ENCODE results near the gene IPCEF1. TPM values are rescaled to one million over a fixed set of nuclear protein-coding genes. Genes with fewer than 3 reads are reported as not detected.
"Not testable (repeated sequence)": the region's sequence is repeated elsewhere in the genome, so short reads cannot be mapped to it uniquely, and the experiment has no call there.

IPCEF1 gene
- polyA plus RNA-seq, 6 donors from 2014 or later: 0.13 to 1.0 (median 0.44) TPM; not detected in 2

GRCh38 chr6:154345811-154346210, 10.8 kb downstream of the IPCEF1 start:
- ATAC-seq (ENCODE audit: low read depth in 2 of 2) (no peak), DNase-seq (no peak)
- Mint-ChIP-seq H3K36me3 (no peaks in the 10 kb centered on the region), H3K27ac (no peak overlapping the region), H3K4me1 (no peaks in the 10 kb centered on the region), H3K4me3 (no peak overlapping the region), H3K9me3 (peaks cover 3 to 20% (median 7%) of the 10 kb centered on the region in 7 donors), H3K27me3 (peaks cover 0 to 16% (median 7%) of the 10 kb centered on the region in 3 donors)

- DNase-seq (no peak), ATAC-seq (ENCODE audit: low read depth in 2 of 2) (no peak)
- Mint-ChIP-seq H3K27ac (no peak overlapping the region), H3K27me3 (peaks cover 0 to 16% (median 7%) of the 10 kb centered on the region in 3 donors), H3K4me3 (no peak overlapping the region), H3K4me1 (no peaks in the 10 kb centered on the region), H3K36me3 (no peaks in the 10 kb centered on the region), H3K9me3 (peaks cover 3 to 20% (median 7%) of the 10 kb centered on the region in 7 donors)
Observed at GRCh38 chr6:154343473-154344308, 12.9 kb downstream of the IPCEF1 start.

DNA sequence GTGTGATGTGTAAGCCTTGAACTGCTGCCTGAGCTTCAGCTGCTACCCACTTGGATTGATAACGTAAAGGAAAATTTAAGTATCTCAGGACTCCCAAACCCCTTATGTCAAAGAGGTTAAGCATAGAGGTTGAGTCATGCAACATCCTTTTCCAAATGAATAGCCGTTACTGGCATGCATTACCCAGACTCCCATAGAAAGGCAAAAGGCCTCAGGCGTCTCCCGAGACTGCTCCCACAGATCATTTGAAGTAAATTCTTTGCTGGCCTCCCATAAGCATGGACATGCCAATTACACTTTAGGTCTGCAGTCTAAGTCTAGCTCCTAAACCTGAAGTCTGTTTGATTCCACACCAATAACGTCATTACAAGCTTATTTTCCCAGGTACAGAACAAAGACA, 14.7 kb downstream of the IPCEF1 start:
- H3K27me3 Mint-ChIP-seq: peaks cover 0 to 16% (median 7%) of the 10 kb centered on the region in 3 donors
- no peak overlapping the region for H3K27ac Mint-ChIP-seq
- no peak for ATAC-seq (ENCODE audit: low read depth in 2 of 2)
- no peaks in the 10 kb centered on the region for H3K4me1 Mint-ChIP-seq
- H3K9me3 Mint-ChIP-seq: peaks cover 3 to 18% (median 5%) of the 10 kb centered on the region in 7 donors
- H3K36me3 Mint-ChIP-seq: no peaks in the 10 kb centered on the region
- H3K4me3 Mint-ChIP-seq: no peak overlapping the region
- no peak for DNase-seq

GRCh38 chr6:154341336-154341735, 15.3 kb downstream of the IPCEF1 start:
- no peaks in the 10 kb centered on the region for H3K4me1 Mint-ChIP-seq
- peaks cover under 1 to 13% (median 2%) of the 10 kb centered on the region in 7 donors for H3K9me3 Mint-ChIP-seq
- H3K27ac Mint-ChIP-seq: no peak overlapping the region
- H3K4me3 Mint-ChIP-seq: no peak overlapping the region
- peaks cover 0 to 16% (median 7%) of the 10 kb centered on the region in 3 donors for H3K27me3 Mint-ChIP-seq
- no peaks in the 10 kb centered on the region for H3K36me3 Mint-ChIP-seq
- DNase-seq: no peak
- no peak for ATAC-seq (ENCODE audit: low read depth in 2 of 2)

- DNase-seq (no peak), ATAC-seq (ENCODE audit: low read depth in 2 of 2) (no peak)
- Mint-ChIP-seq H3K36me3 (no peaks in the 10 kb centered on the region), H3K4me1 (no peaks in the 10 kb centered on the region), H3K27me3 (peaks cover 0 to 6% (median 0%) of the 10 kb centered on the region in 3 donors), H3K9me3 (peaks cover 0 to 5% (median 0%) of the 10 kb centered on the region in 7 donors), H3K4me3 (no peak overlapping the region), H3K27ac (no peak overlapping the region)
Observed at GRCh38 chr6:154337406-154338005, 19.1 kb downstream of the IPCEF1 start.

- not testable (repeated sequence) for H3K9me3 Mint-ChIP-seq; H3K36me3 Mint-ChIP-seq; DNase-seq; H3K4me3 Mint-ChIP-seq; H3K4me1 Mint-ChIP-seq; ATAC-seq (ENCODE audit: low read depth in 2 of 2); H3K27me3 Mint-ChIP-seq; H3K27ac Mint-ChIP-seq
Observed at GRCh38 chr6:154334147-154334546, 22.5 kb downstream of the IPCEF1 start.

DNA sequence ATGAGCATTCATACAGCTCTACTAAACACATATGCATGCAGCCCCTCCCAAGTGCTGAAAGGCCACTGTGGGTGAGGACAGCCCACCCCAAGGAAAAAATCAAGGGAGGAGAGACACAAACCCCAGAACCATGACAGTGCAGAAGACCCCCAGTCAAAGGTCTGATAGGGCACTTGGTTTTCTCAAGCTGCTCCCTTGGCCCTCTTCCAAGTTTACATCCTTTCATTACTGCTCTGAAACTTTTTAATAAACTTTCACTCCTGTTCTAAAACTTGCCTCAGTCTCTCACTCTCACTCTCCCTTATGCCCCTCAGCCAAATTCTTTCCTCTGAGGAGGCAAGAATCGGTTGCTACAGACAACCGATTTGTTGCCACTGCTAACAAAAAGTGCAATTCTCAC, 24.9 kb downstream of the IPCEF1 start:
- DNase-seq (no peak), ATAC-seq (ENCODE audit: low read depth in 2 of 2) (no peak)
- Mint-ChIP-seq H3K4me1 (no peaks in the 10 kb centered on the region), H3K36me3 (no peaks in the 10 kb centered on the region), H3K9me3 (peaks cover 0 to 7% (median 2%) of the 10 kb centered on the region in 7 donors), H3K27ac (no peak overlapping the region), H3K4me3 (no peak overlapping the region), H3K27me3 (peaks cover 0 to 4% (median 0%) of the 10 kb centered on the region in 3 donors)

DNA sequence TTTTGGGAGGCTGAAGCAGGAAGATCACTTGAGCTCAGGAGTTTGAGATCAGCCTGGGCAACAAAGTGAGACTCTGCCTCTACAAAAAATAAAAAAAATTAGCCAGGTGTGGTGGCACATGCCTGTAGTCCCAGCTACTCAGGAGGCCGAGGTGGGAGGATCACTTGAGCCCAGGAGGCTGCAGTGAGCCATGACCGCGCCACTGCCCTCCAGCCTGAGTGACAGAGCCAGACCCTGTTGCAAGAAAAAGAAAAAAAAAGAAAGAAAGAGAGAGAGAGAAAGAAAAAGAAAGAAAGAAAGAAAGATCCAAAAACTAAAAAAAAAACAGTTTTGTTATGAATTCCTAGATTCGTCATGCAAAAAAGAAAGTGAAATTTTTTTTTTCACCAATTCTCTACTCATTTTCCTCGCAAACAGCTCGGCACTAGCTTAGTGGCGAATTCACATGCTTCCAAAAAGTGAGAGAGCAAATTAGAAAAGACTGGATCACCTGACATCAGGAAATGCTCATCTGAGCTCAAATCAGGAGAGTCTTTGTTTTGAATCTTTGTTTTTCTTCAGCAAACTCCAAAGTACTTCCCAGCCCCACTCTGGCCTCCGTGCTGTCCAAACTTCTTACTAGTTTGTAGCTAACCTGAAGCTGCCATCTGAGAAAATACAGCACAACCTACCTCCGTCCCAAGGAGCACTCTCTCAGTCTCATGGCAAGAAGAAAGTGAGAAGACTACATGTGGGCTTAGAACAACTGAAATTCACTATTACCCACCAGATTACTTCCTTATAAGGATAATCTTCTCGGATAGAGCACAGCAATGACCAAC, 27.0 kb downstream of the IPCEF1 start:
- DNase-seq: no peak
- Mint-ChIP-seq H3K4me3 (no peak overlapping the region), H3K9me3 (peaks cover 0 to 7% (median 0%) of the 10 kb centered on the region in 7 donors)

DNA sequence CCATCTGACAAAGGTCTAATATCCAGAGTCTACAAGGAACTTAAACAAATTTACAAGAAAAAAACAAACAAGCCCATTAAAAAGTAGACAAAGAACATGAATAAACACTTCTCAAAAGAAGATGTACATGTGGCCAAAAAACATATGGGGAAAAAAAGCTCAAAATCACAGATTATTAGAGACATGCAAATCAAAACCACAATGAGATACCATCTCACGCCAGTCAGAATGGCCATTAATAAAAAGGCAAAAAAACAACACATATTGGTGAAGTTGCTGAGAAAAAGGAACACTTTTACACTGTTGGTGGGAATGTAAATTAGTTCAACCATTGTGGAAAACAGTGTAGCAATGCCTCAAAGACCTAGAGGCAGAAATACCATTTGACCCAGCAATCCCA, 29.3 kb downstream of the IPCEF1 start:
- H3K36me3 Mint-ChIP-seq; DNase-seq; H3K4me1 Mint-ChIP-seq; H3K4me3 Mint-ChIP-seq; H3K27ac Mint-ChIP-seq; ATAC-seq (ENCODE audit: low read depth in 2 of 2); H3K27me3 Mint-ChIP-seq; H3K9me3 Mint-ChIP-seq: not testable (repeated sequence)

More for the DNA sequence above, 27.0 kb downstream of the IPCEF1 start:
- H3K27ac Mint-ChIP-seq: no peak overlapping the region
- no peaks in the 10 kb centered on the region for H3K4me1 Mint-ChIP-seq
- H3K27me3 Mint-ChIP-seq: peaks cover 0 to 4% (median 0%) of the 10 kb centered on the region in 3 donors
- ATAC-seq (ENCODE audit: low read depth in 2 of 2): no peak
- no peaks in the 10 kb centered on the region for H3K36me3 Mint-ChIP-seq

GRCh38 chr6:154325142-154325541, 31.5 kb downstream of the IPCEF1 start:
- H3K9me3 Mint-ChIP-seq: peaks cover 0 to 1% (median 0%) of the 10 kb centered on the region in 7 donors
- ATAC-seq (ENCODE audit: low read depth in 2 of 2): no peak

GRCh38 chr6:154320181-154320580, 36.4 kb downstream of the IPCEF1 start:
- Mint-ChIP-seq H3K27me3 (peaks cover 0 to 10% (median 4%) of the 10 kb centered on the region in 3 donors), H3K4me1 (no peaks in the 10 kb centered on the region), H3K27ac (no peak overlapping the region), H3K9me3 (peaks cover 0 to 1% (median 0%) of the 10 kb centered on the region in 7 donors), H3K4me3 (no peak overlapping the region), H3K36me3 (no peaks in the 10 kb centered on the region)
- DNase-seq (no peak), ATAC-seq (ENCODE audit: low read depth in 2 of 2) (no peak)

More at GRCh38 chr6:154325142-154325541, 31.5 kb downstream of the IPCEF1 start:
- H3K27me3 Mint-ChIP-seq: peaks cover 0 to 4% (median 4%) of the 10 kb centered on the region in 3 donors
- no peak for DNase-seq
- H3K4me1 Mint-ChIP-seq: no peaks in the 10 kb centered on the region
- no peak overlapping the region for H3K27ac Mint-ChIP-seq
- no peaks in the 10 kb centered on the region for H3K36me3 Mint-ChIP-seq
- H3K4me3 Mint-ChIP-seq: no peak overlapping the region

- H3K9me3 Mint-ChIP-seq: peaks cover 0 to 1% (median 0%) of the 10 kb centered on the region in 7 donors
- no peak overlapping the region for H3K4me3 Mint-ChIP-seq
- DNase-seq (no peak), ATAC-seq (ENCODE audit: low read depth in 2 of 2) (no peak)
- H3K27ac Mint-ChIP-seq: no peak overlapping the region
- H3K4me1 Mint-ChIP-seq: no peaks in the 10 kb centered on the region
- no peaks in the 10 kb centered on the region for H3K36me3 Mint-ChIP-seq
- H3K27me3 Mint-ChIP-seq: peaks cover 0 to 12% (median 4%) of the 10 kb centered on the region in 3 donors
Observed at GRCh38 chr6:154319231-154319858, 37.3 kb downstream of the IPCEF1 start.

- Mint-ChIP-seq H3K27ac (no peak overlapping the region), H3K36me3 (no peaks in the 10 kb centered on the region), H3K4me1 (no peaks in the 10 kb centered on the region), H3K27me3 (peaks cover 0 to 17% (median 4%) of the 10 kb centered on the region in 3 donors), H3K9me3 (peaks cover 0 to 1% (median 0%) of the 10 kb centered on the region in 7 donors), H3K4me3 (no peak overlapping the region)
- ATAC-seq (ENCODE audit: low read depth in 2 of 2): no peak
- no peak for DNase-seq
Observed at GRCh38 chr6:154318721-154319120, 37.9 kb downstream of the IPCEF1 start.
